Suppressor macrophage treated with lipopolysaccharide for 1 hour (primary cell): ENCODE measurements around the gene CCNB1IP1.
"Not testable (repeated sequence)": the region's sequence is repeated elsewhere in the genome, so short reads cannot be mapped to it uniquely, and the experiment has no call there.

Experiments
- DNase-seq, 3 donors: peaks; one replicate each; pipeline ENCODE4 v3.0.0-alpha.2; 2020 to 2022

Gene CCNB1IP1

GRCh38 chr14:20331053-20331613 is 1.9 kb downstream of the CCNB1IP1 start:
- no peak for DNase-seq

GRCh38 chr14:20329355-20329754 is 3.7 kb downstream of the CCNB1IP1 start:
- no peak for DNase-seq

- DNase-seq, result no peak
Observed at GRCh38 chr14:20328705-20329104, 4.4 kb downstream of the CCNB1IP1 start.

GRCh38 chr14:20327005-20327869 is 5.8 kb downstream of the CCNB1IP1 start:
- peak; percentile 67 to 87 (median 83) for DNase-seq

GRCh38 chr14:20317720-20318119 is 15.4 kb downstream of the CCNB1IP1 start:
- DNase-seq, result no peak

GRCh38 chr14:20314026-20314425 is 19.1 kb downstream of the CCNB1IP1 start:
- DNase-seq, result no peak

GRCh38 chr14:20306079-20306423 is 27.0 kb downstream of the CCNB1IP1 start:
- DNase-seq, result no peak

- peak; percentile 88 to 93 (median 93) for DNase-seq
Observed at GRCh38 chr14:20305265-20306078, 27.6 kb downstream of the CCNB1IP1 start, which contains the start of gene TTC5. TTC5 (minus strand) TSS chr14:20305951; CDS start chr14:20305937, 14 bp downstream.

- DNase-seq, result peak in 1 of 3 donors; percentile 3
Observed at GRCh38 chr14:20302042-20302755, 30.9 kb downstream of the CCNB1IP1 start.

GRCh38 chr14:20295067-20295466 is 38.0 kb downstream of the CCNB1IP1 start:
- peak; percentile 84 to 92 (median 88) for DNase-seq

GRCh38 chr14:20294636-20295035 is 38.4 kb downstream of the CCNB1IP1 start:
- DNase-seq, result no peak

- DNase-seq, result not testable (repeated sequence)
Observed at GRCh38 chr14:20281998-20282397, 51.1 kb downstream of the CCNB1IP1 start.

- DNase-seq, result not testable (repeated sequence)
Observed at GRCh38 chr14:20280265-20280664, 52.8 kb downstream of the CCNB1IP1 start.

- no peak for DNase-seq
Observed at GRCh38 chr14:20278414-20278813, 54.7 kb downstream of the CCNB1IP1 start.

GRCh38 chr14:20277409-20277808 is 55.7 kb downstream of the CCNB1IP1 start:
- DNase-seq, result no peak

- DNase-seq, result no peak
Observed at GRCh38 chr14:20274062-20274461, 59.0 kb downstream of the CCNB1IP1 start.

GRCh38 chr14:20264361-20264760 is 68.7 kb downstream of the CCNB1IP1 start:
- not testable (repeated sequence) for DNase-seq

- peak; percentile 25 to 51 (median 32) for DNase-seq
Observed at GRCh38 chr14:20262642-20263128, 70.4 kb downstream of the CCNB1IP1 start.
